HCT116 (cell line): ENCODE data around the gene BRMS1. TPM values are rescaled to one million over a fixed set of nuclear protein-coding genes. Genes with fewer than 3 reads are reported as not detected.

Experiments used
- ATAC-seq: fragments of 200-7000 bp; cut with Tn5 transposase; 2 replicates; pipeline ENCODE4 v1.9.1; 2020; ENCODE audit warnings: mild to moderate bottlenecking, moderate library complexity
- BruUV-seq: library from RNA; stranded (reverse); fragments of 400-500 nt; replicated peaks from 2 replicates; lab custom pipeline; 2021; lab: Mats Ljungman, UMichigan
- CTCF ChIA-PET: fragments of 300-600 bp; sonication (Branson Sonifier 250); formaldehyde crosslinking; loops from one replicate; lab custom pipeline; 2021; ENCODE audit warnings: antibody characterized with exemption; lab: Charles Lee
- POLR2A ChIA-PET: fragments of 300-600, 350-600 bp; sonication (Branson Sonifier 250); formaldehyde crosslinking; loops from one replicate; lab custom pipeline; 2021; ENCODE audit warnings: antibody characterized with exemption; lab: Charles Lee
- RAD21 ChIA-PET, 2 experiments: fragments of 300-600 bp; sonication (Branson Sonifier 250); formaldehyde crosslinking; loops; one replicate each; lab custom pipeline; 2023; ENCODE audit warnings: low total read pairs in 2 of 2; ENCODE audit not compliant: uncharacterized antibody in 2 of 2, unreplicated experiment in 2 of 2, low non-redundant PET in 1 of 2; lab: Charles Lee
- DNase-seq: peaks from one replicate; pipeline ENCODE4 v3.0.0-alpha.2; 2010; ENCODE audit warnings: low read depth, low spot score
- H2AFZ ChIP-seq: fragments of 200-600 bp; shearing (Covaris generic), sonication (generic); 2 replicates; pipeline ENCODE4 v1.6.1; 2017; ENCODE audit warnings: low read depth, mixed run types, mixed read lengths, antibody characterized with exemption, low read length; ENCODE audit not compliant: poor library complexity, severe bottlenecking
- H3K27ac ChIP-seq: 2 replicates; pipeline ENCODE4 v1.5.1; 2012; ENCODE audit warnings: low read depth, low read length
- H3K27me3 ChIP-seq: fragments of 200-600 bp; sonication (generic); 2 replicates; pipeline ENCODE4 v1.6.1; 2016; ENCODE audit warnings: mixed run types, low read length, mixed read lengths; ENCODE audit not compliant: insufficient read depth
- H3K36me3 ChIP-seq, 2 experiments: fragments of 200-500 bp in 1 of 2; fragments of 200-600 bp in 1 of 2; sonication (Bioruptor generic) in 1 of 2; sonication (generic) in 1 of 2; 2 replicates each; pipeline versions ENCODE4 v1.5.1 to v1.6.1; 2014 to 2016; ENCODE audit warnings: low read length in 2 of 2, inconsistent platforms in 1 of 2, mixed read lengths in 1 of 2, mixed run types in 1 of 2; ENCODE audit not compliant: insufficient read depth in 2 of 2, control insufficient read depth in 1 of 2
- H3K4me1 ChIP-seq, 2 experiments: fragments of 200-600 bp in 1 of 2; sonication (generic) in 1 of 2; 2 replicates each; pipeline versions ENCODE4 v1.5.1 to v1.6.1; 2012 to 2017; ENCODE audit warnings: low read length in 2 of 2, inconsistent platforms in 1 of 2, mild to moderate bottlenecking in 1 of 2, mixed read lengths in 1 of 2, mixed run types in 1 of 2, moderate library complexity in 1 of 2; ENCODE audit not compliant: insufficient read depth in 2 of 2, control insufficient read depth in 1 of 2
- H3K4me2 ChIP-seq: fragments of 200-600 bp; sonication (generic); 2 replicates; pipeline ENCODE4 v1.6.1; 2017; ENCODE audit warnings: mixed run types, low read length, mixed read lengths
- H3K4me3 ChIP-seq, 2 experiments: fragments of 200-600 bp in 1 of 2; sonication (generic) in 1 of 2; replicated peaks in 1 of 2; 2 replicates each; pipeline ENCODE4 v1.5.1; 2011 to 2016; ENCODE audit warnings: low read length in 2 of 2, control low read depth in 1 of 2, low read depth in 1 of 2, mild to moderate bottlenecking in 1 of 2, mixed read lengths in 1 of 2, mixed run types in 1 of 2
- H3K79me2 ChIP-seq: fragments of 200-600 bp; sonication (generic); 2 replicates; pipeline ENCODE4 v1.6.1; 2017; ENCODE audit warnings: mild to moderate bottlenecking, mixed run types, low read length, moderate library complexity, mixed read lengths; ENCODE audit not compliant: insufficient read depth
- H3K9ac ChIP-seq: fragments of 200-600 bp; sonication (generic); 2 replicates; pipeline ENCODE4 v1.6.1; 2016; ENCODE audit warnings: low read length, mixed read lengths
- H3K9me2 ChIP-seq: fragments of 200-600 bp; sonication (generic), shearing (Covaris generic); 2 replicates; pipeline ENCODE4 v1.6.1; 2017; ENCODE audit warnings: mixed run types, mild to moderate bottlenecking, moderate library complexity; ENCODE audit not compliant: insufficient read depth
- H3K9me3 ChIP-seq, 2 experiments: fragments of 200-500 bp in 1 of 2; fragments of 200-600 bp in 1 of 2; sonication (Bioruptor generic) in 1 of 2; sonication (generic) in 1 of 2; 2 replicates each; pipeline ENCODE4 v1.6.1; 2014 to 2017; ENCODE audit warnings: low read length in 2 of 2, mixed read lengths in 2 of 2, inconsistent platforms in 1 of 2, low read depth in 1 of 2, mild to moderate bottlenecking in 1 of 2, mixed run types in 1 of 2, moderate library complexity in 1 of 2; ENCODE audit not compliant: control insufficient read depth in 1 of 2, insufficient read depth in 1 of 2
- H4K20me1 ChIP-seq: fragments of 200-600 bp; sonication (generic), shearing (Covaris generic); 2 replicates; pipeline ENCODE4 v1.6.1; 2017; ENCODE audit warnings: mixed run types, mild to moderate bottlenecking, moderate library complexity; ENCODE audit not compliant: insufficient read depth
- CEBPB ChIP-seq: IDR thresholded peaks from 2 replicates; pipeline ENCODE4 v1.6.1; 2012; ENCODE audit warnings: low read depth
- CTCF ChIP-seq, 3 experiments: fragments of 200-600 bp in 1 of 3; sonication (generic) in 1 of 3; IDR thresholded peaks in 2 of 3; conservative IDR thresholded peaks in 1 of 3; 2 replicates each; pipeline ENCODE4 v1.5.1; 2012 to 2017; ENCODE audit warnings: low read depth in 2 of 3, low read length in 2 of 3, antibody characterized with exemption in 1 of 3, borderline replicate concordance in 1 of 3, control low read depth in 1 of 3, mild to moderate bottlenecking in 1 of 3, mixed read lengths in 1 of 3, mixed run types in 1 of 3, moderate library complexity in 1 of 3; ENCODE audit not compliant: insufficient read depth in 1 of 3
- EGR1 ChIP-seq: IDR thresholded peaks from 2 replicates; pipeline ENCODE4 v1.6.1; 2012; ENCODE audit warnings: low read depth
- ELF1 ChIP-seq: IDR thresholded peaks from 2 replicates; pipeline ENCODE4 v1.6.1; 2012; ENCODE audit warnings: low read depth, borderline replicate concordance
- EZH2 ChIP-seq: fragments of 200-600 bp; sonication (generic); IDR thresholded peaks from 2 replicates; pipeline ENCODE4 v1.6.1; 2017; ENCODE audit warnings: antibody characterized with exemption, mixed run types
- EZH2phosphoT487 ChIP-seq: fragments of 200-600 bp; IDR thresholded peaks from 2 replicates; pipeline ENCODE4 v1.6.1; 2018; ENCODE audit warnings: antibody characterized with exemption, borderline replicate concordance
- FOSL1 ChIP-seq: IDR thresholded peaks from 2 replicates; pipeline ENCODE4 v1.6.1; 2012; ENCODE audit warnings: low read depth
- POLR2A ChIP-seq: IDR thresholded peaks from 2 replicates; pipeline ENCODE4 v1.7.0; 2011; ENCODE audit warnings: borderline replicate concordance; ENCODE audit not compliant: insufficient read depth, insufficient read length; ENCODE audit errors: extremely low read depth
- POLR2AphosphoS5 ChIP-seq: IDR thresholded peaks from 2 replicates; pipeline ENCODE4 v1.6.1; 2011; ENCODE audit warnings: mild to moderate bottlenecking, low read depth, low read length, moderate library complexity
- REST ChIP-seq: IDR thresholded peaks from 2 replicates; pipeline ENCODE4 v1.6.1; 2012; ENCODE audit warnings: low read depth
- SIN3A ChIP-seq: IDR thresholded peaks from 2 replicates; pipeline ENCODE4 v1.6.1; 2012; ENCODE audit warnings: low read depth
- TCF7L2 ChIP-seq: IDR thresholded peaks from 2 replicates; pipeline ENCODE4 v1.7.0; 2011; ENCODE audit warnings: borderline replicate concordance, inconsistent platforms; ENCODE audit not compliant: insufficient read depth, insufficient read length; ENCODE audit errors: extremely low read depth
- ZBTB33 ChIP-seq: IDR thresholded peaks from 2 replicates; pipeline ENCODE4 v1.6.1; 2011; ENCODE audit warnings: mild to moderate bottlenecking, low read length, moderate library complexity; ENCODE audit not compliant: insufficient replicate concordance; ENCODE audit errors: extremely low read depth
- ZNF274 ChIP-seq: fragments of 200-500 bp; sonication (Bioruptor generic); IDR thresholded peaks from 2 replicates; pipeline ENCODE4 v1.6.1; 2014; ENCODE audit warnings: mild to moderate bottlenecking, low read depth, low read length, inconsistent platforms
- intact Hi-C: fragments of 100-400 bp; cut with micrococcal nuclease; formaldehyde crosslinking; loops from 2 replicates; pipeline ENCODE4 v1.10.0; 2022
- total RNA-seq: library from RNA; stranded (reverse); gene quantifications from one replicate; pipeline ENCODE4 v1.2.1, GENCODE V29; 2021; ENCODE audit not compliant: unreplicated experiment
- TF ChIP-seq, protein P1 (sequence below): IDR thresholded peaks from 2 replicates; pipeline ENCODE4 v1.6.1; 2012
- TF ChIP-seq, protein P2 (sequence below): IDR thresholded peaks from 2 replicates; pipeline ENCODE4 v1.6.1; 2012

The BRMS1 gene
- total RNA-seq, 1 experiment from 2014 or later = 42.1 TPM

DNA sequence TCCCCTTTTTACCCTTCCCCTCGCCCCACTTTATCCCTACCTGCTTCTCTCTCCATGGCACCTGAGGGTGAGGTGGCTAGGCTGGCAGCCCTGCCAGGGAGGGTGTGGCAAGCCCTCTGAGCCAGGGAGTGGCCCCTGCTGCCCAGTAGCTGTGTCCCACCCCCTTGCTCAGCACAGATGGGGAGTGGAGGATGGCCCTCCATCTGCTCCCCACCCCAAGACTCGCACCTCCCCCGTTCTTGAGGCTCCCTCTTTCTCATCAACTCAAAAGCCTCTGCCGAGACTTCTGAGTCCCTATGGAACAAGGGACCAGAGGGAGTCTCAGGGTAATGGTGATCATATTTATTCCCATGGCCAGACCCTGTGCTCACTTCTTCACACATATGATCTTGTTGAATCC, 51.6 kb downstream of the BRMS1 start:
- ChIA-PET CTCF (no interaction called here), RAD21 (no interaction called here), POLR2A (no interaction called here)
- DNase-seq = no peak
- Histone ChIP-seq H2AFZ (no peak overlapping the region), H3K9me2 (no peaks in the 10 kb centered on the region), H4K20me1 (no peaks in the 10 kb centered on the region), H3K4me2 (peak overlapping the region; percentile 99; the same call in 1 of the 2 replicates), H3K79me2 (peaks cover 4% of the 10 kb centered on the region), H3K9me3 (no peaks in the 10 kb centered on the region), H3K36me3 (no peaks in the 10 kb centered on the region), H3K27me3 (no peaks in the 10 kb centered on the region), H3K4me1 (peaks cover 18 to 36% of the 10 kb centered on the region in 2 experiments), H3K27ac (no peak overlapping the region), H3K9ac (no peak overlapping the region), H3K4me3 (no peak overlapping the region)
- intact Hi-C loops = no loop called here
- no peak for ATAC-seq
- BruUV-seq = no TSS peak
- TF ChIP-seq FOSL1 = no peak
- TF ChIP-seq CEBPB = no peak
- no peak for TF ChIP-seq SIN3A
- no peak for TF ChIP-seq POLR2A
- TF ChIP-seq TCF7L2 = no peak
- no peak for TF ChIP-seq EGR1
- TF ChIP-seq CTCF (IDR thresholded peaks at IDR 0.05 in 2 of 3, conservative IDR thresholded peaks at IDR 0.05 in 1 of 3; ENCODE audit: borderline replicate concordance in 1 of 3, insufficient read depth in 1 of 3, low read depth in 2 of 3, low read length in 2 of 3) = no peak
- TF ChIP-seq EZH2 = no peak
- no peak for TF ChIP-seq REST
- TF ChIP-seq ZBTB33 = no peak
- TF ChIP-seq EZH2phosphoT487 = no peak
- TF ChIP-seq POLR2AphosphoS5 = no peak
- TF ChIP-seq ZNF274 = no peak
- no peak for TF ChIP-seq ELF1
- TF ChIP-seq, protein P1, sequence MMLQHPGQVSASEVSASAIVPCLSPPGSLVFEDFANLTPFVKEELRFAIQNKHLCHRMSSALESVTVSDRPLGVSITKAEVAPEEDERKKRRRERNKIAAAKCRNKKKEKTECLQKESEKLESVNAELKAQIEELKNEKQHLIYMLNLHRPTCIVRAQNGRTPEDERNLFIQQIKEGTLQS = no peak
- TF ChIP-seq, protein P2, sequence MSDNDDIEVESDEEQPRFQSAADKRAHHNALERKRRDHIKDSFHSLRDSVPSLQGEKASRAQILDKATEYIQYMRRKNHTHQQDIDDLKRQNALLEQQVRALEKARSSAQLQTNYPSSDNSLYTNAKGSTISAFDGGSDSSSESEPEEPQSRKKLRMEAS = no peak
